HG03103 (cell line): ENCODE data around the gene SPTA1.
"Not testable (repeated sequence)": the region's sequence is repeated elsewhere in the genome, so short reads cannot be mapped to it uniquely, and the experiment has no call there.

ENCODE experiments used
- ATAC-seq: cut with Tn5 transposase; IDR thresholded peaks from one replicate; pipeline ENCODE4 v1.9.1; 2021; ENCODE audit warnings: low read depth; ENCODE audit not compliant: unreplicated experiment

Gene SPTA1

DNA sequence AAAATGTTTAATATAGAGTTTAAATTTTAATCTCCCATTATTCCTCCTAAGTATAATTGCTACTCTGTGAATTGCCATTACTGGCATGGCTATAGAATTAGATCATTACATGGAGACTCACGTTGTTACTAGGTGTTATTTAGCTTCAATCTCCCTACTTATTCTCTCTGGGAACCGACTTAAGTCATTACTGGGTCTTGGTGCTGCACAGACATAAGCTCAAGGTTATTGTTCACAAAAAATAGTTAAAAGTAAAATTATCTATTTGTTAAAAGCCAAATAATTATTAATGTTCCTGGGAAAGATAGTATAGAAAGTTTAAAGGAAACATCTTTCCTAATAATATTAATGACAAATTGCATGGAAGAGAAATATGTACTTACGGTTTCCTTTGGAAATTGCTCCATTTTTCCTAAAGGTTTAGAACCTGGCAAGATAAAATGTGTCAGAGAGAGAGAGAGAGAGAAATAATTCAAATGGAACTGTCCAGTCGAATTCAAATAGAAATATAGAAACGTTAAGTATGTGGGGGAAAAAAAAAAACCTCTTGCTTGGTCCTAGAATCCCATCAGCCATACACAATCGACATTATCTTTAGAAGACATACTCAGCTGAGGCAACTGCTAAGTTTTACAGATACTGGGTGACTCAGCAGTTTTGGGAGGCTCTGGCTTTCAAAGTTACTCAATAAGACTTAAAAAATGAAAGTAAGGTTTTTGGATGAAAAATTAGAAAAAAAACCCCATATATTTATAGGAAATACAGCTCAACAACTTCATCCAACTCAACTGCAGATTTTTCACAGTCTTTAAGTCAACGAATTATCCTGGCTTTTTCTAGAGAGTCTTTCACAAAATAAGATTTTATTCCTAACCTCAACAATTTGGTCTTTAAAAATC is at the start of gene SPTA1:
SPTA1 (minus strand) TSS at position 605 of the 899 bp plus-strand sequence; CDS start at position 407, 198 bp downstream.
- no peak for ATAC-seq

DNA sequence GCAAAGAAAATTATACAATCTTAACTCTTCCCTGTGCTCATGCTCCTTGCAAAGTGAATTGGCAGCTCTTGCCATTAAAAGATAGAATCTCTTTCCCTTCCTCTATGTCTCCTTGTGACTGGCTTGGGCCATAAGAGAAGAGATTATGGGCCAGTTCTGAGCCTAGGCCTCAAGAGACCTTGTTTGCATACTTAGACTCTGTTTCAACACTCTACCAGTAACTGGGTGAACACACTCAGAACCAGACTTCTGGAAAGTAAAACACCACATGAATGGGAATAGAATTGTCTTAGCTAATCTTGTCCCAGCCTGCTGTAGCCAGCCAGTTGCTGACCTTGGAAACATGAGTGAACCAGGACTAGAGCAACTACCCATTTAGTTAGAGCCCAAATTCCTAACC is 49.3 kb upstream of the SPTA1 start:
- no peak for ATAC-seq

DNA sequence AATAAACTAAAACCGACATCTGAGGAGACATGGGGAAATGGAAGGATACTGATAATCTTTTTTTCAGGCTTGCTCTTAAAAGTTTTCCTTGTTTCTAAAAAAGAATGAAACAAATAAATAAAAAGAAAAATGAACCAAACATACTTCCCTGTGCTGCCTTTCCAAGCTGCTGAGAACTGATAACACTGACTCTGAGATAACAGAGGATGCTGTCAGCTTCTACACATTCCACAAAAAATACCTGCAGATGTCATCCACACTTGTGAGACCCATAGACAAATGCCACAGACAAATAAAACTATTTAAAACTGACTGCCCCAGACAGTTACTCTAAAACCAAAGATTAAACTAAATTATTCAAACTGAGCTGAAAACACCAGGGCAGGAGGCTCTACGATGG is 46.0 kb upstream of the SPTA1 start:
- no peak for ATAC-seq

DNA sequence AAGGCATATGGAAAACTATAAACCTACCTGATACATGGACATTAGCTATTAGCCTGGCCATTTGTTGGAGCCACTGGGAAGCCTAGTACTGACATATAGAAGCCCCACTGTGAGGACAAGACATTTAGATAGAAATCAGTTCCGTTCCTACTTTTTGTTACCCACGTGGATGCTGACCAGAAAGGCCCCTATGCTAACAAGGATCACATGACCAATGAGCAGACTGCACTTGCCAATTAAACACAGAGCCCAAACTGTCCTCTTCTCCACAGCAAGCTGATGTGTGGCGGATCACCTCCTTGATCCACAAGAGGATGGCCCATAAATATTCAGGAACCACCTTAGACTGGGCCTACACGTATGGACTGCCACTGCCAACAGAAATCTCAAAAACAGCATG is 45.2 kb upstream of the SPTA1 start:
- ATAC-seq = no peak

DNA sequence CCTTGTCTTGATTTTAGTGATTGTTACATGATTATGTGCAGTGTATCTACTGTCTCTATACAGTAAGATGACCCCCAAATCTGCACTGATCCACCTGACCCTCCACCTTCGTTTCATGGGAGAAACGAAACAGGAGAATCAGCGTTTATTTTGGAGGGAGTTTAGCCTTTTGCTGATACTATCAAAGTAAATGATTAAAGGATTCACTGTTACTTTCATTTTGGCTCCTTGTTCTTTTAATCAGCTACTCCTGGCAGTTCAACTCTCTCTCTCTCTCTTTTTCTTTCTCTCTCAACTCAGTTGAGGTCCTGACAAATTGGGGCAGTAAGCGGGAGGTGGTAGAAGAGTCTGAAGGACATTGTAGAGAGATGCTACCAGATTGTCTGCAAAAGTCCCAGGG is 43.9 kb upstream of the SPTA1 start:
- ATAC-seq = no peak

DNA sequence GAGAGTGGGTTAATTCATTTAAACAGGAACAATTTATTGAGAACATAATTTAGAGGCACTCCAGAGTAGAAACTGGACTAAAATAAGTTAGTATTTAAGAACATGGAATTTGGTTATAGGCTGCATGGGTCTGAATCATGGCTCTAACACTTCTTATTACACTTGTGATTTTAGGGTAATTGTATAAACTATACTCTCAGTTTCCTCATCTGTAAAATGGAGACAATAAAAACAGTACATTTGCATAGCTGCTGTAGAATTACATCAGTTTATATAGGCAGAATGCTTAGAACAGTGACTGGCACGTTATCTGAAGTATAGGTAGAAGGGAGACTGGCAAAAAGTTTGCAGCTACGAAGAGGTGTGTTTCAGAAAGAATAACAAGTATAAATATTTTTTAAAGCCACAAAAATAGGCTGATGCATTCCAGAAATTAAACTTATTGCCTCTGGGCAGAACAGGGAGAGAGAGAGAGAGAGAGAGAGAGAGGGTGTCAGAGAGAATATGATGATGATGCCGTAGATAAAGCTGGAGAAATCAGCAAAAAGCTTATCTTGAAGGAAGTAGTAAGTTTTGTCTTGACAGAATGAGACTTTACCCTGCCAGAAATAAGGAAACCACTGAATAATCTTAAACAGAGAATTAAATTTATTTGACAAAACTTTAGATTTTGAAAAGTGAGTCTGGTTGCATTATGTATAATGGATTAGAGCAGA is 42.2 kb upstream of the SPTA1 start:
- ATAC-seq = no peak

DNA sequence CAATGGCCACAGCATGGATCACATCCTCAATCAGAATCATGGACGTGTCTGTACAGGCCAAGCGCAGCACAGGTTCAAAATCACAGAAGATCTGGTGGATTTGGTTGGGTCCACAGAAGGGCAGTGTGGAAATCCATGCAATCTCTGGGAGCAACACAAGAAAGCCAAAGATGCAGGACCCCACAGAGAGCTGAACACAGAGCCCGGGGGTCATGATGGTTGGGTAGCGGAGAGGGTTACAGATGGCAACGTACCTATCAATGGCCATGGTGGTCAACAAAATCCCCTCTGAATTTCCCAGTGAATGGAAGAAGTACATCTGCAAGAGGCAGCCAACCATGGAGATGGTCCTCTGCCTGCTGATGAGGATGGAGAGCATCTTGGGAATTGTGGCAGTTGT is 37.9 kb upstream of the SPTA1 start:
- ATAC-seq = no peak

DNA sequence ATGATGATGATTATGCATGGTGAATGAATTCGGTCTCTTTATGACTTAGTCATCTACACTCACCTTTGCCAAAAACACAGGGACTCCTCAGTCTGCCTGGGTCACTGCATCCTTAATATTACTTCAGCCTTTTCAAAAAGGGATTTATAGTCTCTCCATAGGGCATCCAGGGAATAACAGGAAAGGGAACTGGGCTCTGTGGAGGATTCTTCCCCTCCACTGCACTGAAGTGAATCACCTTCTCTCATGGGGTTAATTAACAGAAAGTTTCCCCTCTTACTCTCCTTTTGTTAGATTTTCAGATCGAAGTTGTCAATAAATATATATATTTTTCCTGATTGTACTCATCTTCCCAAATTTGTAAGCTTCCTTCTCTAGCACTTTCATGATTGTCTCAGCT is 34.1 kb upstream of the SPTA1 start, which contains the start of gene OR6K3:
OR6K3 (minus strand) TSS at position 101 of the 400 bp plus-strand sequence. CDS start 2,605 bp downstream, outside the sequence.
- no peak for ATAC-seq

DNA sequence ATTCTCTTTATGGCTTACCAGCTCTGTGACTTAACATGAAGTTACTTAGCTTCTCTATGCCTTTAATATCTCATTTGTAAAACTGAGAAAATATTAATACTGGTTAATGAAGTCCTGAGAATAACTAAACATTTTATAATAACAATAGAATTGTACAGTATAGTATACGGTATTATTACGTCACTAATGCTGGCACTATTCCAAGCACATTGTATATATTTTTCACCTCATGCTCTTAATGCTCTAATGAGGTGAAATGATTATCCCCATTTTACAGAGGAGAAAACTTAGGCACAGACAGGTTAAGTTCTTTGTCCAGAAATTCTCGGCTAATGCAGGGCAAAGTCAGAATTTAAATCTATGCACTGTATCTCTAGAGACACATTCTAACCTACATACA is 33.1 kb upstream of the SPTA1 start:
- no peak for ATAC-seq

DNA sequence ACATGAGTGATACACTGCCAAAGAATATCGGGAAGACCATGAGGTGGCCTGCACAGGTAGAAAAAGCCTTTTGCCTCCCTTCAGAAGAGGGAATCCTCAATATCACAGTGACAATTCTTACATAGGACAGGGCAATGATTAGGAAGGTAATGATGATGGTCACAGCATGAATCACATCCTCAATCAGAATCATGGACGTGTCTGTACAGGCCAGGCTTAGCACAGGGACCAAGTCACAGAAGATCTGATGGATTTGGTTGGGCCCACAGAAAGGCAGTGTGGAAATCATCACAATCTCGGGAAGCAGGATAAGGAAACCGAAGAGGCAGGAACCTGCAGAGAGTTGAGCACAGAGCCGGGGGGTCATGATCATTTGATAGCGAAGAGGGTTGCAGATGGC is 30.8 kb upstream of the SPTA1 start:
- ATAC-seq = no peak

DNA sequence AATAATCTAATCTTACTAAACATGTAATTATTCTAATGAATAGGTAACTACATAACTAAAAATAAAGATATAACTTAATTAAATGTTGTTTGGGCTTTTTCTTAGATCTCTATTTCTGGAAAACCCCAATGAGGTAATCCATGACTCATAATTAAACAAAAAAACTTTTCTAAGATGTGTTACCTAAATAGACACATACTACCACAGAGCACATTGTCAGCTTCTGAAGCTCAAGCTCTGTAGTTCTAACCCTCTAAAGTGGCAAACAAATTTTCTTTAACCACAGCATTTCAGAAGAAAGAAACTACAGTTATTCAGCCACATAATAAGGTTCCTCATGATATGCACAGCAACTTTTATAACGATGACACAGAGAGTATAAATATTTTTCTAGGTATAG is 29.8 kb upstream of the SPTA1 start:
- no peak for ATAC-seq

DNA sequence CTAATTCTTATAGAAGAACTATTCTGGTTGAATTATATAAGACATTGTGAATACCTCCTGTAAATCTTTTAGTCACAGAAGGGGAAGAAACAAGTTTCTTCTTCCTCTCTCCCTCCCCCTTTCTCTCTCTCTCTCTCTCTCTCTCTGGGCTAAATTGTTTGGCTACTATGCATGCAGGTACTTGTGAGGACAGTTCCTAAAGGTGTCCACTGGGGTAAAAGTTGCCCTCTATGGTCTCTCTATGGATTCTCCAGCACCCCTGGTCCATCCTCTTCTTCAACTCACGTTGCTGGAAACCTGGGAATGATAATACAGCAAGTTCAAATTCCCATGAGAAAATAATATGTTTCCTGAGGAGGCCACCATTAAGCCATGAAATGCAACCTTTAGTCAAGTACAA is 28.2 kb upstream of the SPTA1 start:
- no peak for ATAC-seq

DNA sequence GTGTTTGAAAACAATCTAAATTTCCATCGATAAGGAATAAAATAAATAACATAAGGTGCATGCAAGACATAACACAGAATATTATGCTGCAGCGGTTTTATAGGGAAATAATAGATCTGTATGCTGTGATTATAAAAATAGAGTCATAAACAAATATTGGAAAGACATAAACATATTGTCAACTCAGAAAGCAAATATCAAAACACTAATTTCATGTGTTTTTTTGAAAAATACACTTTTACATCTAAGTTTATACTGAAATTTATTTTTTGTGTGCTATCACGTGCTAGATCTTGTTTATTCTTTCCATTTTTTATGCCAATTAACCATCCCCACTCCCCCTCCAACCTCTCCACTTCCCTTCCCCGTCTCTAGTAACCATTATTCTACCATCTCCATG is 24.6 kb upstream of the SPTA1 start:
- no peak for ATAC-seq

DNA sequence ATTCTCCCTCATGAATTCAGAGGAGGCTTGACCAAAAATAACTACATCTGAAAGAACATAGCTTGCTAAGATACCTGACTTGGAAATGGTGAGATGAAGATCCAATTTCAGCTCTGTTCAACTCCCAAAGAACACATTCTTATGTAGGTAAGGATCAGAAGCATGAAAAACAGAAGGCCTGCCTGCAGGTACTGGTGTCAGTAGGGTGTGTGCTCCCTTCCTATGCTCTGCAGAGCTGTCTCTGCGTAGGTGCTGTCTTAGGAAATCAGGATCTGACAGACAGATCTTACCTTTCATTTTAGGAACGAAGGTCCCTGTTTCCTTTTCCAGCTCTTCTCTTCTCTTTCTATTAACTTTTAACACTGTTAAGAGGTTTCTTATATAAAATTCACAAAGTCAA is 19.6 kb upstream of the SPTA1 start:
- ATAC-seq = no peak

DNA sequence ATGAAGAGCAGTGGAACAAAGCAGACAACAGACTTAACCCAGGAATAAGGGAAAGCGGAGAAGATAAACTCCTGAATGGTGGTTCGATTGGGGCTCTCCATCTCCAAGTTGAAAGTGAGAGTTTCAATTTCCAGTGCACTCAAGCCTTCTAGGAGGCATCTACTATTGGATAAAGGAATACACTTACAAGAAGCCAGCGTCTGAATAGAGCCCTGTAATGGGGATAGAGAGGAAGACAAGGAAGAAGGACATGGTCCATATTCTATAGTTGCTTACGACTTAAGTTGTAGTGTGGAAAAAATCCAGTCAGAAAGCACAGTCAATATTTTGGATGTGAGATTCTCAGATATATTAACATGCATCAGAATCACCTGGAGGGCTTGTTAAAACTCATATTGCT is 14.0 kb upstream of the SPTA1 start, which contains the start of gene OR6K2:
OR6K2 (minus strand) TSS at position 101 of the 400 bp plus-strand sequence; CDS start at position 101, 0 bp downstream.
- no peak for ATAC-seq

DNA sequence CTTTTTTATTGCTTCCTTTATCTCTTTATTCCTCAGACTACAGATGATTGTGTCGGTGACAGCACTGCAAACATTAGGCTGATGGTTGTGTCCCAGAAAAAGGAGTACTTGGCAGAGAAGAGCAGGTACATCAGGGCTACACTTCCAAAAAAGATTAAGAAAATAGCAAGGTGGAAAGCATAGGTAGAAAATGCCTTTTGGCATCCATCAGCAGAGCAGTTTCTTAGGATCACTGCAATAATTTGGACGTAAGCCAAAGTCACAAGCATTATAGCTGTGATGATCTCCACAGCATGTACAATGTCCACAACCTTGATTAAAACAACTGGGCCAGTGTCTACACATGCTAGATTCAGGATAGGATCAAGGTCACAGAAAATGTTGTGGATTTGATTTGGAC is 8.1 kb upstream of the SPTA1 start:
- no peak for ATAC-seq

DNA sequence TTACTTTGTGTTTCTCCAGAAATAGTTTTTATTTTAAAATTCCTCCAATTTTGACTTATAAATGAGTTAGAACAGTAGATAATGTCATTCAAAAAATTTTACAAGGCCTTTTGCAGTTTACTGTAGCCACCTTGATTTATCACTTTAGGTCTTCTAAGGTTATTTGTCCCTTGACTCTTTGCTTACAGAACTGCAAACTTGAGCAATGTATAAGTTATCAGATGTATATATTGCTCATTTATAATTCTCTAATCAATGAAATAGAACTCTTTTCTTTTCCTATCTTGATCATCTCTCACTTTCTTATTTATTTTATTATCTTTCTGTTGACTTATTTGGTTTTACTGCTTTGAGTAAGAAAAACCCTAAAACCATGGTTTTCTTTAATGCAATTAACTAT is 5.8 kb upstream of the SPTA1 start:
- ATAC-seq = no peak

DNA sequence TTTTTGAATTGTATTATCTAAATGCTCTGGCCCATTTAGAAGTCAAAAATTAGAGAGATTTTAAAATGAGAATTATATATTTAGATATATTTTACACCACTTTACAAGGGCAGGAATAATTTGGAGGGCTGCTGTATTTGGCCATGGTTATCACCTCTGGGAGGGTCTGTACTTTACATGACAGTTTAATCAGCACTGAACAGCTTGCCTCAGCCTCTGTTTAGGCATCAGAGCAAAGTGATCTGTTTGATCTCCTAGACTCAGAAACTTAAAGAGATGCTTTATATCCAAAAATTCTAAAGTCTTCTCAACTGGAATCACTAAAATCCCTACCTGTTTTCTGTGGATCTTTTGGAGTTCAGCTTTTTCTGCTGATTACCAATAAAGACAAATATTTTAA is 5.4 kb upstream of the SPTA1 start:
- no peak for ATAC-seq

DNA sequence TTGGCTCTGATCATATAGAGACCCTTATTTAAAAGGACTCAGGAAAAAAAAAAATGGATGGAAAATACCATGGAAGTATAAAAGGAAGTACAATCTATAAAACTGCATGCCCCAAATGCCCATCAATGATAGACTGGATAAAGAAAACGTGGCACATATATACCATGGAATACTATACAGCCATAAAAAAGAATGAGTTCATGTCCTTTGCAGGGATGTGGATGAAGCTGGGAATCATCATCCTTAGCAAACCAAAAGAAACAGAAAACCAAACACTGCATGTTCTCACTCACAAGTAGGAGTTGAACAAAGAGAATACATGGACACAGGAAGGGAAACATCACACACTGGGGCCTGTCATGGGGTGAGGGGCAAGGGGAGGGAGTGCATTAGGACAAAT is 4.6 kb upstream of the SPTA1 start:
- not testable (repeated sequence) for ATAC-seq

DNA sequence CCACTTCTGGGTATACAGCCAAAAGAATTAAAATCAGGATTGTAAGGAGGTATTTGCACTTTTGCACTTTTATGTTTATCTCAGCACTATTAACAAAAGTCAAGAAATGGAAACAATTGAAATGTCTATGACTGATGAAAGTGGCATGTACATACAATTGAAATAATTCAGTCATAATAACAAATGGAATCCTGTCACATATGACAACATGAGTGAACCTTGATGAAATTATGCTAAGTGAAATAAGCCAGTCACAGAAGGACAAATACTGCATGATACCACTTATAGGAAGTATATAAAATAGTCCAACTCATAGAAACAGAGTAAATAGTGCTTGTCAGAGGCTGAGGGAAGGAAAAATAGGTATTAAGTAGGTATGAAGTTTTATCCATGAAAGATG is 3.4 kb upstream of the SPTA1 start:
- no peak for ATAC-seq

DNA sequence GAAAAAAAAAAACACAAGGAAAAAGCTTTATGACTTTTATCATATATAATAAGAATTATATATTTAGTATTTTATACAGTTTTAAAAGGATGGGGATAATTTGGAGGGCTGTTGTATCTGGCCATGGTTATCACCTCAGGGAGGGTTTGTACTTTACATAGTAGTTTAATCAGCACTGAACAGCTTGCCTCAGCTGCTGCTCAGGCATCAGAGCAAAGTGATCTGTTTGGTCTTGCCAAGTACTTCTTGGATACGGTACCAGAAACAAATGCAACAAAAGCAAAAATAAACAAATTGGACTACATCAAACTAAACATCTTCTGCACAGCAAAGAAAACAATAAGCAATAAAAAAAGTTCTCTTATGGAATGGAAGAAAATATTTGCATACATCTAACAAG is 2.6 kb upstream of the SPTA1 start:
- ATAC-seq = no peak

DNA sequence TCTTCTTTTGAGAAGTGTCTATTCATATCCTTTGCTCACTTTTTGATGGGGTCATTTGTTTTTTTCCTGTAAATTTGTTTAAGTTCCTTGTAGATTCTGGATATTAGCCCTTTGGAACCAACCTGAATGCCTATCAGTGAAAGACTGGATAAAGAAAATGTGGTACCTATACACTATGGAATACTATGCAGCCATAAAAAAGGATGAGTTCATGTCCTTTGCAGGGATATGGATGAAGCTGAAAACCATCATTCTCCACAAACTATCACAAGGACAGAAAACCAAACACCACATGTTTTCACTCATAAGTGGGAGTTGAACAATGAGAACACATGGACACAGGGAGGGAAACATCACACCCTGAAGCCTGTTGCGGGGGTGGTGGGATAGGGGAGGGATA is 1.8 kb upstream of the SPTA1 start:
- ATAC-seq = not testable (repeated sequence)
